Measurements from ENCODE around the gene ITGB7. TPM values are rescaled to one million over a fixed set of nuclear protein-coding genes. Genes with fewer than 3 reads are reported as not detected.

The ITGB7 gene
- total and polyA plus RNA-seq, 9 of the 15 experiments (the other 6 are each of a cell fraction or from before 2014, with no cell fraction given) = 0.06 to 2.0 (median 0.67) TPM

GRCh38 chr12:53200458-53201176 is 6.4 kb downstream of the ITGB7 start:
- Histone ChIP-seq H3K9ac (ENCODE audit: insufficient read depth in 1 of 2, low read depth in 2 of 2, low read length in 2 of 2) (peak overlapping the region; percentile 38 to 74; a peak in 3 of 4 replicates), H3K9me3 (replicated peaks; ENCODE audit: control insufficient read depth, insufficient read depth, low read depth, low read length) (no peaks in the 10 kb centered on the region), H3K4me1 (replicated peaks in 1 of 2; ENCODE audit: control insufficient read depth in 2 of 2, insufficient read depth in 2 of 2, low read length in 2 of 2) (peaks cover 28 to 31% of the 10 kb centered on the region in 2 experiments; a peak in 4 of 5 replicates), H2AFZ (ENCODE audit: low read depth, low read length) (peak overlapping the region; percentile 66), H3K4me3 (no peak overlapping the region), H3K27ac (ENCODE audit: extremely low read depth, low read depth, low read length) (peak overlapping the region; percentile 60), H3K27me3 (ENCODE audit: control insufficient read depth in 2 of 2, insufficient read depth in 2 of 2, low read length in 2 of 2) (no peaks in the 10 kb centered on the region), H3K4me2 (ENCODE audit: insufficient read depth, low read length) (peak overlapping the region; percentile 47), H3K9me1 (ENCODE audit: control insufficient read depth, insufficient read depth, low read length) (no peaks in the 10 kb centered on the region), H3K79me2 (ENCODE audit: control insufficient read depth, insufficient read depth, low read length) (no peaks in the 10 kb centered on the region), H3K36me3 (ENCODE audit: control insufficient read depth, insufficient read depth, low read length) (no peaks in the 10 kb centered on the region), H4K20me1 (replicated peaks; ENCODE audit: control insufficient read depth, insufficient read depth, low read length) (no peaks in the 10 kb centered on the region)
- CTCF ChIA-PET (ENCODE audit: low intra/inter-chr PET ratio) = interaction anchor here (0.6 kb wide), 1 partner anchor 168 kb away, joined by 3 read pairs; no protein-coding TSS in a partner anchor
- intact Hi-C loops (cut with micrococcal nuclease) = no loop called here
- DNase-seq (ENCODE audit: extremely low read depth in 1 of 4, low spot score in 3 of 4) = peak in 1 of 4 experiments; percentile 50
- WGBS (ENCODE audit: insufficient coverage, low coverage, missing lambda C conversion rate) = 22% methylated on average over 10 of the region's 10 CpGs
- no TSS peak for BruUV-seq (replicated peaks)
- POLR2A ChIA-PET = interaction anchor here (0.6 to 3.1 kb wide), 5 partner anchors 8 to 393 kb away, joined by 3 to 11 read pairs (median 5); no protein-coding TSS in a partner anchor
- in situ Hi-C loops (cut with MboI) = loop anchor here (10.0 kb wide), 1 partner anchor 136 kb away; no protein-coding TSS in a partner anchor
- peak; percentile 69 for ATAC-seq
- peak; percentile 29 for FAIRE-seq
- TF ChIP-seq MAZ (CRISPR knock-in tag; conservative IDR thresholded peaks at IDR 0.05 in 1 of 2, IDR thresholded peaks at IDR 0.05 in 1 of 2) (no peak), EP400 (IDR thresholded peaks at IDR 0.05) (peak; percentile 24; the same call in 1 of the 2 replicates), FOXM1 (IDR thresholded peaks at IDR 0.05; ENCODE audit: low read depth) (no peak), FOXM1 (CRISPR knock-in tag; IDR thresholded peaks at IDR 0.05; ENCODE audit: low read depth) (no peak), MED1 (CRISPR knock-in tag; IDR thresholded peaks at IDR 0.05; ENCODE audit: borderline replicate concordance) (no peak), CC2D1A (IDR thresholded peaks at IDR 0.05) (no peak), FOXJ2 (tag; IDR thresholded peaks at IDR 0.05) (no peak), GABPB1 (CRISPR knock-in tag; IDR thresholded peaks at IDR 0.05) (no peak), ZNF140 (CRISPR knock-in tag; IDR thresholded peaks at IDR 0.05) (no peak), KDM4B (IDR thresholded peaks at IDR 0.05; ENCODE audit: borderline replicate concordance in 2 of 2, low read depth in 1 of 2) (no peak), PRDM10 (IDR thresholded peaks at IDR 0.05; ENCODE audit: partially characterized antibody) (peak; percentile 46), MXD1 (CRISPR knock-in tag; IDR thresholded peaks at IDR 0.05; ENCODE audit: borderline replicate concordance, poor library complexity, severe bottlenecking) (no peak), HSF4 (CRISPR knock-in tag; IDR thresholded peaks at IDR 0.05; ENCODE audit: borderline replicate concordance) (no peak), ZBTB2 (IDR thresholded peaks at IDR 0.05) (no peak), TCFL5 (CRISPR knock-in tag; conservative IDR thresholded peaks at IDR 0.05) (no peak), ARID1B (IDR thresholded peaks at IDR 0.05) (no peak)
